ENCODE measurements around the gene CAMK2B.

GRCh38 chr7:44186736-44187135 lies 138.7 kb downstream of the CAMK2B start:
- no peak for TF ChIP-seq RARG (CRISPR knock-in tag; IDR thresholded peaks at IDR 0.05; ENCODE audit: low read depth)
- no peak for TF ChIP-seq NFYB (CRISPR knock-in tag; IDR thresholded peaks at IDR 0.05)
